Coronary artery (tissue), 2 donors: ENCODE results near the gene PLEKHG7.
"Not testable (repeated sequence)": the region's sequence is repeated elsewhere in the genome, so short reads cannot be mapped to it uniquely, and the experiment has no call there.

ENCODE experiments used
- DNase-seq: peaks from one replicate; pipeline ENCODE4 v3.0.0-alpha.2; 2017; ENCODE audit warnings: low spot score
- H3K27ac ChIP-seq, 2 donors: fragments of 200-600 bp; sonication (generic); one replicate each; pipeline ENCODE4 v1.5.1; 2016 to 2019
- H3K4me3 ChIP-seq: fragments of 200-600 bp; sonication (generic); 2 replicates; pipeline ENCODE4 v1.5.1; 2016; ENCODE audit warnings: mild to moderate bottlenecking, moderate library complexity
- TF ChIP-seq, protein P1 (sequence below): fragments of 200-600 bp; sonication (generic); IDR thresholded peaks from one replicate; pipeline ENCODE4 v1.5.1; 2019; ENCODE audit warnings: antibody characterized with exemption

PLEKHG7 gene

GRCh38 chr12:92740411-92740810 is 37.6 kb downstream of the PLEKHG7 start:
- DNase-seq: no peak
- Histone ChIP-seq H3K27ac (no peak overlapping the region), H3K4me3 (no peak overlapping the region)
- TF ChIP-seq, protein P1, sequence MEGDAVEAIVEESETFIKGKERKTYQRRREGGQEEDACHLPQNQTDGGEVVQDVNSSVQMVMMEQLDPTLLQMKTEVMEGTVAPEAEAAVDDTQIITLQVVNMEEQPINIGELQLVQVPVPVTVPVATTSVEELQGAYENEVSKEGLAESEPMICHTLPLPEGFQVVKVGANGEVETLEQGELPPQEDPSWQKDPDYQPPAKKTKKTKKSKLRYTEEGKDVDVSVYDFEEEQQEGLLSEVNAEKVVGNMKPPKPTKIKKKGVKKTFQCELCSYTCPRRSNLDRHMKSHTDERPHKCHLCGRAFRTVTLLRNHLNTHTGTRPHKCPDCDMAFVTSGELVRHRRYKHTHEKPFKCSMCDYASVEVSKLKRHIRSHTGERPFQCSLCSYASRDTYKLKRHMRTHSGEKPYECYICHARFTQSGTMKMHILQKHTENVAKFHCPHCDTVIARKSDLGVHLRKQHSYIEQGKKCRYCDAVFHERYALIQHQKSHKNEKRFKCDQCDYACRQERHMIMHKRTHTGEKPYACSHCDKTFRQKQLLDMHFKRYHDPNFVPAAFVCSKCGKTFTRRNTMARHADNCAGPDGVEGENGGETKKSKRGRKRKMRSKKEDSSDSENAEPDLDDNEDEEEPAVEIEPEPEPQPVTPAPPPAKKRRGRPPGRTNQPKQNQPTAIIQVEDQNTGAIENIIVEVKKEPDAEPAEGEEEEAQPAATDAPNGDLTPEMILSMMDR: no peak

DNA sequence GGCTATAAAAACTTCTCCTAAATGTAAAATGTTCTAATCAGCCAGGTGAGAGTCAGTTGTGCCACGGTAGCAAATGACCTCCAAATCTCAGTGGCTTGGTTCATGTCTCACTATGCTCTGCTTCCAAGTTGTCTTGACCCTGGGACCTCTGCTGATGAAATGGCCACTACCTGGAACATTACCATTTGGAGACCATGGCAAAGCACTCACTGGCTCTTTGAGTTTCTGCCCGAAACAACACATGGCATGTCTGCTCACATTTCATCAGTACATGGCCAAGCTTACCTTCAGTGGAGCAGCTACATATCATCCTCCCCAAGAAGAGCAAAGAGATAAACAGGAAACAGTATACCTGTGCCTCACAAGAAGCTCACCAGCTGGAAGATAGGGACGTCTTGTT is 40.2 kb downstream of the PLEKHG7 start:
- no peak overlapping the region for H3K27ac ChIP-seq
- no peak overlapping the region for H3K4me3 ChIP-seq
- DNase-seq: no peak
- TF ChIP-seq, protein P1: no peak

- peak; percentile 85 for DNase-seq
- H3K4me3 ChIP-seq: no peak overlapping the region
- TF ChIP-seq, protein P1: no peak
- peak overlapping the region in 1 of 2 donors; percentile 58 for H3K27ac ChIP-seq
Observed at GRCh38 chr12:92745856-92746550, 43.2 kb downstream of the PLEKHG7 start.

GRCh38 chr12:92747151-92747550 is 44.4 kb downstream of the PLEKHG7 start:
- Histone ChIP-seq H3K4me3 (no peak overlapping the region), H3K27ac (no peak overlapping the region)
- TF ChIP-seq, protein P1: no peak
- DNase-seq: no peak

DNA sequence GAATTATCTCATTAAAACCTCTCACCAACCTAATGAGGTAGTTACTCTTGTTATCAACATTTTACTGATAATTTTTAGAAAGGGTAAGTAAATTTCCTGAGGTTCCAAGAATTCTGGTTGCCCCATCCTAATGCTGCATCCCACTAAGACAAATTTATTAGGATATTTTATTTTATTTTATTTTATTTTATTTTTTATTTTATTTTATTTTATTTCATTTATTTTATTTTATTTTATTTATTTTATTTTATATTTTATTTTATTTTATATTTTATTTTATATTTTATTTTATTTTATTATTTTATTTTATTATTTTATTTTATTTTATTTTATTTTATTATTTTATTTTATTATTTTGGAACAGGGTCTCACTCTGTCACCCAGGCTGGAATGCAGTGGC is 46.9 kb downstream of the PLEKHG7 start:
- not testable (repeated sequence) for DNase-seq, H3K4me3 ChIP-seq, H3K27ac ChIP-seq

GRCh38 chr12:92753976-92754885 is 51.4 kb downstream of the PLEKHG7 start:
- no peak overlapping the region for H3K4me3 ChIP-seq
- H3K27ac ChIP-seq: peak overlapping the region in 1 of 2 donors; percentile 3
- TF ChIP-seq, protein P1: no peak
- DNase-seq: no peak

- Histone ChIP-seq H3K27ac (no peak overlapping the region), H3K4me3 (no peak overlapping the region)
- TF ChIP-seq, protein P1: no peak
- DNase-seq: no peak
Observed at GRCh38 chr12:92756898-92757596, 54.3 kb downstream of the PLEKHG7 start.
